ENCODE data around the gene NLRC5. TPM values are rescaled to one million over a fixed set of nuclear protein-coding genes. Genes with fewer than 3 reads are reported as not detected.

NLRC5 gene
- total RNA-seq, 6 donors from 2014 or later: 29.2 to 361 (median 52.7) TPM

- Histone ChIP-seq H3K4me1 (no peaks in the 10 kb centered on the region), H3K36me3 (peaks cover 5 to 82% (median 49%) of the 10 kb centered on the region in 4 donors), H3K9me3 (no peaks in the 10 kb centered on the region), H3K27ac (no peak overlapping the region), H3K27me3 (no peaks in the 10 kb centered on the region), H3K4me3 (no peak overlapping the region)
- DNase-seq: peak in 1 of 2 donors; percentile 74
- WGBS, 2 donors: 90 to 92% methylated on average over 6 of the region's 6 CpGs
- no peak for TF ChIP-seq EP300 (IDR thresholded peaks at IDR 0.05)
- TF ChIP-seq POLR2A (IDR thresholded peaks at IDR 0.05): no peak
- no peak for ATAC-seq (ENCODE audit: low FRiP score in 2 of 2)
Measured at GRCh38 chr16:57021757-57022156, 32.4 kb downstream of the NLRC5 start.

- WGBS, 2 donors: 85 to 89% methylated on average over 7 of the region's 7 CpGs
- Histone ChIP-seq H3K4me3 (no peak overlapping the region), H3K27me3 (no peaks in the 10 kb centered on the region), H3K9me3 (no peaks in the 10 kb centered on the region), H3K4me1 (no peaks in the 10 kb centered on the region), H3K27ac (peak overlapping the region in 1 of 4 donors; percentile 2), H3K36me3 (peaks cover 5 to 76% (median 49%) of the 10 kb centered on the region in 4 donors)
- DNase-seq (no peak), ATAC-seq (ENCODE audit: low FRiP score in 2 of 2) (no peak)
- TF ChIP-seq POLR2A (IDR thresholded peaks at IDR 0.05): no peak
- no peak for TF ChIP-seq CTCF (IDR thresholded peaks at IDR 0.05)
- no peak for TF ChIP-seq POLR2AphosphoS5 (IDR thresholded peaks at IDR 0.05)
- no peak for TF ChIP-seq EP300 (IDR thresholded peaks at IDR 0.05)
Measured at GRCh38 chr16:57022445-57022844, 33.1 kb downstream of the NLRC5 start.

- Histone ChIP-seq H3K4me1 (no peaks in the 10 kb centered on the region), H3K4me3 (no peak overlapping the region), H3K27ac (peak overlapping the region in 1 of 4 donors; percentile 2), H3K27me3 (no peaks in the 10 kb centered on the region), H3K9me3 (no peaks in the 10 kb centered on the region), H3K36me3 (peaks cover 2 to 67% (median 39%) of the 10 kb centered on the region in 4 donors)
- WGBS, 2 donors: 91 to 94% methylated on average over 8 of the region's 8 CpGs
- ATAC-seq (ENCODE audit: low FRiP score in 2 of 2): no peak
- no peak for DNase-seq
- TF ChIP-seq EP300 (IDR thresholded peaks at IDR 0.05): no peak
- no peak for TF ChIP-seq POLR2AphosphoS5 (IDR thresholded peaks at IDR 0.05)
- TF ChIP-seq CTCF (IDR thresholded peaks at IDR 0.05): no peak
- TF ChIP-seq POLR2A (IDR thresholded peaks at IDR 0.05): no peak
Measured at GRCh38 chr16:57023541-57024249, 34.3 kb downstream of the NLRC5 start.

DNA sequence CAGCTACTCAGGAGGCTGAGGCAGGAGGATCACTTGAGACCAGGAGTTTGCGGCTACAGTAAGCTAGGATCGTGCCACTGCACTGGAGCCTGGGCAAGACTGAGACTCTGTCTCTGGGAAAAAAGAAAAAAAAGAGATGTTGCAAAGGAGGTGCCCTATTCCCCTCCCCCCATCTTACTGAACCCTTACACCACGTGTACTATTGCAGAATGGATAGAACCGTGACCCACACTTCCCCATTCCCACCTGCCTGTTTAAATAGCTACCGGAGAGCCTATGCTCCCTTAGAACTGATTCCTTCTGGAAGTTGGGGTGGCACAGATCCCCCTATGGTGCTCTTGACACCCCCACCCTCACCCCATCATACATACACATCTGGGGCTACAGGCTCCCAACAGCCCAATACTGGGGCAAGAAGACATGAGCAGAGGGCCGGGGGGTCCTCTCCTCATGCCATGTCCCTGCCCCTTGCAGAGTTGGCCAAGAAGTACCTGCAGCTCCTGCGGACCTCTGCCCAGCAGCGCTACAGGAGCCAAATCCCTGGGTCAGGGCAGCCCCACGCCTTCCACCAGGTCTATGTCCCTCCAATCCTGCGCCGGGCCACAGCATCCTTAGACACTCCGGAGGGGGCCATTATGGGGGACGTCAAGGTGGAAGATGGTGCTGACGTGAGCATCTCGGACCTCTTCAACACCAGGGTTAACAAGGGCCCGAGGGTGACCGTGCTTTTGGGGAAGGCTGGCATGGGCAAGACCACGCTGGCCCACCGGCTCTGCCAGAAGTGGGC is 35.7 kb downstream of the NLRC5 start:
- Histone ChIP-seq H3K27ac (peak overlapping the region in 3 of 4 donors; percentile 21 to 48 (median 46)), H3K4me1 (no peaks in the 10 kb centered on the region), H3K27me3 (no peaks in the 10 kb centered on the region), H3K4me3 (no peak overlapping the region), H3K36me3 (peaks cover 2 to 58% (median 32%) of the 10 kb centered on the region in 4 donors), H3K9me3 (no peaks in the 10 kb centered on the region)
- DNase-seq (no peak), ATAC-seq (ENCODE audit: low FRiP score in 2 of 2) (peak in 1 of 2 donors; percentile 11)
- TF ChIP-seq EP300 (IDR thresholded peaks at IDR 0.05) (no peak), CTCF (IDR thresholded peaks at IDR 0.05) (no peak), POLR2AphosphoS5 (IDR thresholded peaks at IDR 0.05) (no peak)
- 89% methylated on average over 18 to 19 of the region's 19 CpGs for WGBS, 2 donors
